Progenitor cell of endocrine pancreas (in vitro differentiated cells): ENCODE results near the gene RXFP2. TPM values are rescaled to one million over a fixed set of nuclear protein-coding genes. Genes with fewer than 3 reads are reported as not detected.

Experiments used
- DNase-seq: peaks from one replicate; pipeline ENCODE4 v3.0.0; 2021; ENCODE audit warnings: low spot score; ENCODE audit not compliant: unreplicated experiment
- H3K27ac Mint-ChIP-seq: 2 replicates; pipeline ENCODE4 v1.8.0; 2021; ENCODE audit warnings: mild to moderate bottlenecking, moderate library complexity, mixed read lengths
- H3K27me3 Mint-ChIP-seq: 2 replicates; pipeline ENCODE4 v1.8.0; 2021; ENCODE audit warnings: mixed read lengths
- H3K36me3 Mint-ChIP-seq: 2 replicates; pipeline ENCODE4 v1.8.0; 2022; ENCODE audit warnings: mixed read lengths; ENCODE audit not compliant: insufficient read depth
- H3K4me1 Mint-ChIP-seq: 2 replicates; pipeline ENCODE4 v1.8.0; 2021; ENCODE audit warnings: low read depth, mixed read lengths
- H3K4me3 Mint-ChIP-seq: 2 replicates; pipeline ENCODE4 v1.8.0; 2021; ENCODE audit warnings: low read depth, mild to moderate bottlenecking, moderate library complexity, mixed read lengths
- H3K9me3 Mint-ChIP-seq: 2 replicates; pipeline ENCODE4 v1.8.0; 2021; ENCODE audit warnings: low read depth, mixed read lengths
- total RNA-seq: library from RNA; stranded (reverse); gene quantifications from 2 replicates; pipeline ENCODE4 v1.2.1, GENCODE V29; 2021
- TF ChIP-seq, protein P1 (sequence below): fragments of 200-600 bp; sonication (generic); IDR thresholded peaks from one replicate; pipeline ENCODE4 v1.5.0; 2021; ENCODE audit warnings: antibody characterized with exemption, mild to moderate bottlenecking; ENCODE audit not compliant: unreplicated experiment

The RXFP2 gene
- total RNA-seq, 1 donor from 2014 or later = not detected

DNA sequence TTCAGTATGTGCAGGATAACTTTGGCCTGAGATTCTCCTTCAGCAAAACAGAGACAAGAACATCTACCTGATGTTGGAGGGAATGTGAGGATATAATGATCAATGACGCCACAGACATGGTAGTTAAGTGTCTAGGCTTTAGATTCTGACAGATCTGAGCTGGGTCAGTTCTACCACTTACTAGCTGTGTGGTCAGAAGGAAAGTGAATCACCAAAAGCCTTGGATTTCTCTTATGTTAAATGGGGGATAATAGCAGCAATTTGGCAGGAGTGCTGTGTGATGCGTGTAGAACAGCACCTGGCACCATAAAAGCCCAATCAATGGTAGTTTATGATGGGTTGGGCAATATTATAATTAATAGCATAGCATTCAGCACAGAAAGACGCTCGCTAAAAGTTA lies 41.7 kb downstream of the RXFP2 start:
- Mint-ChIP-seq H3K36me3 (no peaks in the 10 kb centered on the region), H3K27ac (no peak overlapping the region), H3K9me3 (no peaks in the 10 kb centered on the region), H3K4me3 (no peak overlapping the region), H3K27me3 (peaks cover 12% of the 10 kb centered on the region), H3K4me1 (no peaks in the 10 kb centered on the region)
- no peak for DNase-seq
- TF ChIP-seq, protein P1, sequence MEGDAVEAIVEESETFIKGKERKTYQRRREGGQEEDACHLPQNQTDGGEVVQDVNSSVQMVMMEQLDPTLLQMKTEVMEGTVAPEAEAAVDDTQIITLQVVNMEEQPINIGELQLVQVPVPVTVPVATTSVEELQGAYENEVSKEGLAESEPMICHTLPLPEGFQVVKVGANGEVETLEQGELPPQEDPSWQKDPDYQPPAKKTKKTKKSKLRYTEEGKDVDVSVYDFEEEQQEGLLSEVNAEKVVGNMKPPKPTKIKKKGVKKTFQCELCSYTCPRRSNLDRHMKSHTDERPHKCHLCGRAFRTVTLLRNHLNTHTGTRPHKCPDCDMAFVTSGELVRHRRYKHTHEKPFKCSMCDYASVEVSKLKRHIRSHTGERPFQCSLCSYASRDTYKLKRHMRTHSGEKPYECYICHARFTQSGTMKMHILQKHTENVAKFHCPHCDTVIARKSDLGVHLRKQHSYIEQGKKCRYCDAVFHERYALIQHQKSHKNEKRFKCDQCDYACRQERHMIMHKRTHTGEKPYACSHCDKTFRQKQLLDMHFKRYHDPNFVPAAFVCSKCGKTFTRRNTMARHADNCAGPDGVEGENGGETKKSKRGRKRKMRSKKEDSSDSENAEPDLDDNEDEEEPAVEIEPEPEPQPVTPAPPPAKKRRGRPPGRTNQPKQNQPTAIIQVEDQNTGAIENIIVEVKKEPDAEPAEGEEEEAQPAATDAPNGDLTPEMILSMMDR = no peak

DNA sequence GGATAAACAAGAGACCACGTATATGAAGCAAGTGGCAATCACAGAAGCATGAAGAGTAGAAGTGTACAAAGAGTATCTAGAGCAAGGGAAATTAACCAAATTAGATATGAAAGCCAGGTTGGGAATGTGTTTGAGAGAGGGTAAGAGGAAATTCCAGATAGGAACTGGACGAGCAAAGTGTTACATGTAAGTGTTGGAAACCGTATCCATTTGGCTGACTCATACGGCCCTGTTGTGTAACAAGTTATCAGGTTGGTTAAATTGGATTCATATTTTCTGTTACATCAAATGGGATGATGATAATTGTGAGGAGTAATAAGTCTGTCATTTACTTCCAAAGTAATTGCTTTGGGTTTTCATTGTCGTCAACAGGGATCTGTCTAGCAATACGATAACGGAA lies 46.7 kb downstream of the RXFP2 start:
- H3K27me3 Mint-ChIP-seq = peaks cover 11% of the 10 kb centered on the region
- H3K27ac Mint-ChIP-seq = no peak overlapping the region
- H3K4me3 Mint-ChIP-seq = no peak overlapping the region
- TF ChIP-seq, protein P1 = no peak
- no peaks in the 10 kb centered on the region for H3K9me3 Mint-ChIP-seq
- no peaks in the 10 kb centered on the region for H3K36me3 Mint-ChIP-seq
- no peak for DNase-seq
- no peaks in the 10 kb centered on the region for H3K4me1 Mint-ChIP-seq

DNA sequence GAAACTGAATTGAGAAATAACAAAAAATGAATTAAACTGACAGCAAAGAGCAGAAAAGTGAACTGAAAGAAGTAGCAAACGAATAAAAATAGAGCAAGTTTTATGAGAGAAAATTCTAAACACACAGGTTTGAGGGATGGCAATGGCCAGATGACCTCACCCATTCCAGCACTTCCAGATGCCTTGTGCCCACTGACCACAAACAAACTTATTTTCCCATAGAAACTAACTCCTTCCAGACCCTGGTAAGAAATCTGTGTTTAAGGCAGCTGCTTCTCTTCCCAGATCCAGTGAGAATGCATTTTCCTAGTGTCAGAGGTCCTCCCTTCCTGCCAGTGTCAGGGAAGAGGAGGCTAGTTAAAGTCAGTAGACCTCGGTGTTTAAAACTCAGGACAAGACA lies 51.7 kb downstream of the RXFP2 start:
- no peak for DNase-seq
- H3K4me1 Mint-ChIP-seq = no peaks in the 10 kb centered on the region
- peaks cover 6% of the 10 kb centered on the region for H3K27me3 Mint-ChIP-seq
- H3K36me3 Mint-ChIP-seq = no peaks in the 10 kb centered on the region
- H3K4me3 Mint-ChIP-seq = no peak overlapping the region
- TF ChIP-seq, protein P1 = no peak
- no peaks in the 10 kb centered on the region for H3K9me3 Mint-ChIP-seq
- no peak overlapping the region for H3K27ac Mint-ChIP-seq

DNA sequence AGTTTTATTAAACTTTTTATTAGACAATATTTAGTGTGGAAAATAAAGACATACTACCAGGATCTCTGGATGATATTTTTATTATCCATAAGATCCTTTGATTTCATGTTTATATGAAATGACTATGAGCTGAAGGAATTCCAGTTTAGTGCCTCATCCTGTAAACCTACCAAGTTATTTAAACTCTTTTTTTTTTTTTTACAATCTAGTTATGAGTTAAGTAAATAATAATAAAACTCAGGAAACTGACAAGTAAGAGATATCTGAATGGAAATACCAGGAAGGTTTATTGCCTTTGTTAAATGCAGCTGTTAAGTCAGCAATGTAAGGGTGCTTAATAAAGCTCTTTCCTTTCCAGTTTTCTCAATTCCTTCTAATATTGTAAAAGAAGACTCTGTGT lies 53.9 kb downstream of the RXFP2 start:
- Mint-ChIP-seq H3K4me1 (no peaks in the 10 kb centered on the region), H3K27me3 (peaks cover 5% of the 10 kb centered on the region), H3K27ac (no peak overlapping the region), H3K36me3 (no peaks in the 10 kb centered on the region), H3K9me3 (no peaks in the 10 kb centered on the region), H3K4me3 (no peak overlapping the region)
- TF ChIP-seq, protein P1 = no peak
- no peak for DNase-seq

DNA sequence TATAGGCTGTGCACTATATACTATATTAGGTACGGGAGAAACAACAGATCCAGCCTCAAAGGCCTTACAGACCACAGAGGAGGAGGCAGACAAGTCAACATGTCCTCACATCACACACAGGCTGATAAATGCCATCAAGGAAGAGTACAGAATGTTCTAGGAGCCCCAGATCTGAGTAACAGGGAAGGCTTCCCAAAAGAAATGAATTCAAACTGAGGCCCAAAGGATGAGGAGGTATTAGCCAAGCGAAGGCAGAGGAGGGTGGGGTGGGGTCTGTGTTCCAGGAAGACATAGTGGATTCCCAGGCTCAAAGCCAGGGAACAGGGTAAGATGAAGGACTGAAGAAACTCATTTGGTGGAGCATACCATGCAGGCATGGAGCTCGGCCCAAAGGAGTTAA lies 55.1 kb downstream of the RXFP2 start:
- no peaks in the 10 kb centered on the region for H3K36me3 Mint-ChIP-seq
- H3K4me3 Mint-ChIP-seq = no peak overlapping the region
- DNase-seq = no peak
- TF ChIP-seq, protein P1 = no peak
- H3K4me1 Mint-ChIP-seq = no peaks in the 10 kb centered on the region
- H3K27me3 Mint-ChIP-seq = peaks cover 5% of the 10 kb centered on the region
- no peaks in the 10 kb centered on the region for H3K9me3 Mint-ChIP-seq
- no peak overlapping the region for H3K27ac Mint-ChIP-seq
